ENCODE results near the gene RELA.

The RELA gene

DNA sequence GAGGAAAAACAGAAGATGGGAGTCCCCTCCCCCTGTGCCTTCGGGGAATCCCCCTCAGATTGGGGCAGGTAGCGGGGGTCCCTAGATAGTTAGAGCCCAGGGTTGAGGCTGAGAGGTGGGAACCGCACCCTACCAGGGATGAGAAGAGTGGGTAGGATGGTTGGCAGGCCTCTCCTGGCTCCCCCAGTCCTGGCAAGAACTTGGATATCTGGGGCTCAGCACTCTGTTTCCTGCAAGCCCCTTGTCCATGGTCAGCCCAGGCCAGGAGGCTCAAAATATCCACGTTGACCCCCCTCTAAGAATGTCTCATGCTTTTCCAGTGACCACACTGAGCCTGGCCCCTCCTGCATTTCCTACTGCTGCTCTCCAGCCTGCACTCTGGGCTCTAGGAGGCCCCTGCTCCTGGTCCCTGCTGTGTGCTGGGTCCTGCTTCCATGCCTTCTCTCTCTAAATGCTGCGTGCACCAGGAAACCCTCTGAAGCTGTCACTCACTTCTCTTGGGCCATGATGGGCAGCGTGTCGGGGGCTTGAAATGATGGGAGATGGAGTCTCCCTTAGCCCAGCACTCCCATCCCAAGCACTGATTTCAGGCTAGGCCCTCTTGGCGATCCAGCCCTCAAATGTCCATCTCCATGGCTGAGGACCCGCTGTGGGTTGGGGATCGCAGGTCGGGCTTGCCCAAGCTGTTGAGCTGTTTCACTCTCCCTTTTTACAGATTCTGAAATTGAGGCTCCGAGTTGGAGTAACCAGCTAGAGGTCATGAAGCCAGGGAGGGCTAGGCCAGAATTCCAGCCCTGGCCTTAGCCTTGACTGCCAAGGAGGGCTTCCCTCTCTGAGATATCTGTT is 50.7 kb downstream of the RELA start:
- DNase-seq, result no peak

DNA sequence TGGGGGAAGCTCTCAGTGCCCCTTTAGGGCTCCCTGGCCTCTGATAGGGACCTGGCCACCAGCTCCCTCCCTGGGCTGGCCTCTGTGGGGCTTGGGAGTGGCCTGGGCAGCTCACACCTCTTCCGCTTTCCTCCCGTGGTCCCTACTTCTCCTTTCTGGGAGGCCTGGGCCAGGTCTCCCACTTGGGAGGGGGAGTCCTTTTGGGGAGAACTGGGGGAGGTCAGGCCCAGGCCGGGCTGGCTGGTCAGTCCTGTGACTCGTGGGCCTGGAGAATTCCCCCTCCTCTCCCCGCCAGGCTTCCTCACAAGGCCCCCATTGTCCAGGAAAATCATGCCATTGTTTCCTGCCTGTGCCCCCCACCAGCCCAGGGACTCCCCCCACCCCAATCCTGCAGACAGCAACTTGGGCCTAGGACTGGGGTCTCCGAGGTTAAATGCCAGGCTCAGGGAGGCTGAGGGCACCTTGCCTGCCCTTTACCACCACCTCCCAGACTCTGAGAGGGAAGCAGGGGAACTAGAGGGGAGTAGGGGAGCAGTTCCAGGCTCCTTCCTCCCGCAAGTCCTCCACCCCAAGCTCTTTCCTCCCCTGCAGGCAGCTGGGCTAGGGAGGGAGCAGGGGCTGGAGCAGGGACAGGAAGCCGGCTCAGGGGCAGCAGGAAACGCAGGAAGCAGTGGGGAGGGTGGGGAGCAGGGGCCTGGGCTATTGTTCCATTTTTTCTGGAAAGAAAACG is 51.5 kb downstream of the RELA start:
- no peak for DNase-seq

DNA sequence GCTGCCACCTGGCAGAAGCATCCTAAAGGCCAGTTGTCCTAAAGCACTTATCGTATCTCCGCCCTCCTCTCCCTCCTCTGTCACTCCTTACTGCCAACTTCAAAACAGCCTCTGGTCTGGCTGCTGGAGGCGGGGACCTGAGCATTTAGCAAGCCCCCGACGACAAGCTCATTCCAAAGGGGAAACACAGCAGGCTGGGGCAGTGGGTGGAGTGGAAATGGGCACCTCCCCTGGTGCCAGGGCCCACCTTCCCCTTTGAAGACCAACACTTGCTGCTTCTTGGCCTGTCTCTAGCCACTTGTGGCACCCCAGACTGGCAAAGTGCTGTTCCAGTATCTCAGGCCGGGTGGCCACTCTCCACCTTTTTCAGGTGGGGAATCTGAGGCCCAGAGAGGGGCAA is 52.3 kb downstream of the RELA start:
- DNase-seq, result no peak

DNA sequence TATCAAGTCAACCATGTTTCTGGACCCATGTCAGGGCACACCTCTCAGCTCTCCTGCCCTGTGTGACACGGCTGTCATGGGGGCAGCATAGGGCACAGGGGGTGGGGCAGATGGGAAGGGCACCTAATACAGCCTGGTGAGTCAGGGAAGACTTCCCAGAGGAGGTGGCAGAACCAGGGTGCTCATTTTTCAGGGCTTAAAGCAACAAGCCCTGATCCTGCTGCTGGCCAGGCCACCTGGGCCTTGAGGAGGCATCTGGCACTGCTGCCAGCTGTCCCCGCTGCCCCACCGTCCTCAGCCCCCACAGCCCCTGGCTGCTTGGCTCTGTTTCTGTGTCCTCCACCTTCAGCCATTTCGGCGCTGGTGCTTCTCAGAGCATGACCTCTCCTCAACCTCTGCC is 53.1 kb downstream of the RELA start:
- DNase-seq, result no peak

DNA sequence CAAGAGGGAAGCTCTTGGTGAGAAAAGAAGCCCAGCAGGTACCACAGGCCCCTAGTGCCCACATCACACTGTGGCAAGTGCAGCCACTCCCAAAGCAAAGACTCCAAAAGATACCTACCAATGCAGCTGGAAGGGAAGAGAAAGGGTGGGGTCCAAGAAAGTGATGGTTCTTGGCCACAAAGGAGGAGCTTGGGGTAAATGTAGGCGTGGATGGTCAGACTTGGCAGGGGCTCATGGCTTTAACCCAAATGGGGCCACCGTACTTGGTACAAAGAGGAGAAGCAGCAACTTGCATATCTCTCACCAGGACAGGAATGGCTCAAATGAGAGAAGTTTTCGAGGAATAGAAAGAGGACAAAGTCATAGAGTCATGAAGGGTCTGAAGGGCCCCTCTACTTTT is 53.5 kb downstream of the RELA start:
- DNase-seq, result no peak

DNA sequence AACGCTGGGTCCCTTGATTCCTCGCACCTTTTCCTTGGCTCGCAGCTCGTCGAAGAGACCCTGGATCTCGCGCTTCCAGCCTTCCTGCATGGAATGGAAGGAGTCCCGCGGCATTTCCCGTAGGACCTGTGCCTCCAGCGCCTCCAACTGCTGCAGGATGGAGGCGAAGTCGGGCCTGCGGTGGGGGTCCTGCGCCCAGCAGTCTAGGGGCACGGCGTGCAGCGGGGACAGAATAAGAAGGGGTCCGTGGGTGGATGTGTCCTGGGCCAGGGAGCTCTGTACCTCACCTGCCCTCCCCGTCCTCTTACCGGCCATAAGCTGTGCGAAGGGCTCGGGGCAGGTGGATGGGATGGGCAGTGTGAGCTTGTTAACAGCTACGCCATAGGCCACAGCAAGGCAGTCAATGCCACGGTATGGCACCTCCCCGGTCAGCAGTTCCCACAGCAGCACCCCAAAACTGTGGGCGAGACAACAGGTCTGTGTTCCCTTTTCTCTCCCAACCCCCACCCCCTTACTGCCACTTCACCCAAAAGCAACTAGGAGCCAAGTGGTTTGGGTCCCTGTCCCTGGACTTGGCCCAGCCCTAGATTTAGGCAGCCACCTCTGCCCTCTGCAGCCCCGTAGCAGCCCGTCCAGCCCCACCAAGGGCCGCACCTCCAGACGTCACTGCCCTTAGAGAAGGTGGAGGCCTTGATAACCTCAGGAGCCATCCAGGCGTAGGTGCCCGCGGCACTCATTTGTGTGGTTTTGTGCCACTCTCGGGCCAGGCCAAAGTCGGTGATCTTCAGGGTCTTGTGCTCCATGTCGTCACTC is 54.9 kb downstream of the RELA start:
- no peak for DNase-seq

DNA sequence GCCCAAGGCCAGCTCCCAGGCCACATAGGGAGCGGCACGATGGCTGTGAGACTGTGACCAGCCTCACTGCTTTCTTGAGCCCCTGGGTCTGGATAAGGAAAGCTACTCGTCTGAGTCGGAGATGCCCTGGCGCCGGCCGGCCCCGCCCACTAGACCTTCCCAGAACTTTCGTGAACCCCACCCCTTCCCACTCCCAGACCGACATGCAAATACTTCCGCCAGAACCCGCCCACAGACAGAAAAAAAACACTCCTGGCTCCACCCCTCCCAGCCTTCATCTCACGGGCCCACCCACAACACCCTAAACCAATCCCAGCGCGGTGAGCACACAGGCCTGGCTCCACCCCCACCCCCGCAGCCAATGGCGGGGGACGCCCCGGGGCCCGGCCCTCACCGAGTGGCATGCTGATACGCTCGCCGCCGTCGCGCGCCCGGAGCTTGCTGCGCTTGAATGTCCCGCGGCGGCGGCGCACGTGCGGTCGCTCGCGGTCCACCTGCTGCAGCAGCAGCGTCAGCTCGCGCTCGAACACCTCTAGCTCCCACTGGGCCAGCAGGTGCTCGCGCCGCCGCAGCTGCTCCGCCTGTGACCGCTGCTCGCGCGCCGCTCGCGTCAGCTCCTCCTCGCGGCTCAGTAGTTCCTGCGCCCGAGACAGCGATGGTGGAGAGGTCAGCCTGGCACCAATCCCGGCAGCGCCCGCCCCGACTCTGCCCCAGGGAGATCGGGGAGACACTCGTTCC is 55.7 kb downstream of the RELA start:
- DNase-seq, result no peak

DNA sequence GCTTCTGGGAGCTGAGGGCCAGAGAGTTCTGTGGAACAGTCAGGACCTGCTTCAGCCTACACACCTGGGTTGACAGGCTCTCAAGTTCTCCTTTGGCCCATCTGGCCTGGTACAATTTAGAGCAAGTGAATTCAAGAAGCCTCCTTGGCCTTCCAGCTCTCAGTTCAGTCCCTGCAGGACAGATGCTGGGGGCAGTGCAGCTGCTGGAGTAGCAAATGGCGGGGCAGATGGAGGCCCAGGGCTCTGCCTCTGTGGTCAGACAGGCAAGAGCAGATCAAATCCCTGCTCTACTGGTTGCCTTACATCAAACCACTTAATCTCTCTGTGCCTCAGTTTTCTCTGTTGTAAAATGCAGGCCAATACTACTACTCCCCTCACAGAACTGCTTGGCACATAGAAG is 58.5 kb downstream of the RELA start:
- DNase-seq, result no peak
